GM21360 (cell line): ENCODE results near the gene SIRT2.
"Not testable (repeated sequence)": the region's sequence is repeated elsewhere in the genome, so short reads cannot be mapped to it uniquely, and the experiment has no call there.

Experiments used
- ATAC-seq: cut with Tn5 transposase; IDR thresholded peaks from one replicate; pipeline ENCODE4 v1.9.1; 2021; ENCODE audit warnings: mild to moderate bottlenecking, moderate library complexity; ENCODE audit not compliant: unreplicated experiment

SIRT2 gene

DNA sequence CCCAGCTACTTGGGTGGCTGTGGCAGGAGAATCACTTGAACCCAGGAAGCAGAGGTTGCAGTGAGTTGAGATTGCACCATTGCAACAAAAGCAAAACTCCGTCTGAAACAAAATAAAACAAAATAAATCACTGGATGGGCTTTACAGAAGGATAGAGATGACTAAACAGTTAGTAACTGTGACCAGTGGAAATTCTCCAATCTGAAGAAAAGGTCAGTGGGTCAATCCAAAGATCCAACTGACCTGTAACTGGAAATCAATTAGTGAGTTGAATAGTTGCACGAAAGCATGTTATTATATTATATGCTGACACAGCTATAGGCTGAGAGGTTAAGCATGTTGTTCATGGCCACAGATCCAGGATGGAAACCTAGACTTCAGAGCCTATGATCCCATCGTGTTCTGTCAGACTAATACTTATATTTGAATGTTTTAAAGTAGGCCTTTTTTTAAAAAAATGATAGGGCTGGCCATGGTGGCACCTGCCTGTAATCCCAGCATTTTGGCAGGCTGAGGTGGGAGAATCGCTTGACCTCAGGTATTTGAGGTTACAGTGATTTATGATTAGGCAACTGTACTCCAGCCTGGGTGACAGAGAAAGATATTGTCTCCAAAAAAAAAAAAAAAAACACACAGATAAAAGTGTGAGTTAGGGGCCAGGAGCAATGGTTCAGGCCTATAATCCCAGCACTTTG lies 69.2 kb downstream of the SIRT2 start:
- ATAC-seq, result no peak

DNA sequence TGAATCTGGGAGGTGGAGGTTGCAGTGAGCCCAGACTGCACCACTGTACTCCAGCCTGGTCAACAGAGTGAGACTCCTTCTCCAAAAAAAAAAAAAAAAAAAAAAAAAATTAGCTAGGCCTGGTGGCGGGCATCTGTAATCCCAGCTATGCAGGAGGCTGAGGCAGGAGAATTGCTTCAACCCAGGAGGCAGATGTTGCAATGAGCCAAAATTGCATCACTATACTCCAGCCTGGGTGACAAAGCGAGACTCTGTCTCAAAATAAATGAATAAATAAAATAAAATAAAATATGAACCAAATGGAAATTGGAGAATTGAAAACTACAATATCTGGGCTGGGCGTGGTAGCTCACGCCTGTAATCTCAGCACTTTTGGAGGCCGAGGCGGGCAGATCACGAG lies 70.2 kb downstream of the SIRT2 start:
- ATAC-seq, result not testable (repeated sequence)
